Neutrophil (primary cell): ENCODE measurements around the gene DNAI1.

ENCODE experiments used
- H3K27ac ChIP-seq: fragments of 200-600 bp; sonication (generic); 2 replicates; pipeline ENCODE4 v1.5.1; 2016; ENCODE audit warnings: mild to moderate bottlenecking, moderate library complexity
- H3K27me3 ChIP-seq: fragments of 200-600 bp; sonication (generic); 2 replicates; pipeline ENCODE4 v1.6.0; 2016; ENCODE audit warnings: mild to moderate bottlenecking
- H3K36me3 ChIP-seq: fragments of 200-600 bp; sonication (generic); 2 replicates; pipeline ENCODE4 v1.5.1; 2017
- H3K4me1 ChIP-seq, 2 experiments: fragments of 200-600 bp in 1 of 2; sonication (generic) in 1 of 2; 1 replicate in 1 of 2; 2 replicates in 1 of 2; pipeline versions ENCODE4 v1.5.1 to v1.6.1; 2013 to 2016; ENCODE audit warnings: low read depth in 1 of 2, low read length in 1 of 2, mild to moderate bottlenecking in 1 of 2, moderate library complexity in 1 of 2; ENCODE audit not compliant: control insufficient read depth in 1 of 2, insufficient read depth in 1 of 2
- H3K4me3 ChIP-seq, 2 experiments: fragments of 200-600 bp in 1 of 2; sonication (generic) in 1 of 2; 1 replicate in 1 of 2; 2 replicates in 1 of 2; pipeline ENCODE4 v1.5.1; 2013 to 2016; ENCODE audit warnings: low read depth in 1 of 2, low read length in 1 of 2, mild to moderate bottlenecking in 1 of 2, moderate library complexity in 1 of 2
- H3K9me3 ChIP-seq: fragments of 200-600 bp; sonication (generic); 2 replicates; pipeline ENCODE4 v1.5.1; 2016
- CTCF ChIP-seq: fragments of 200-600 bp; sonication (generic); IDR thresholded peaks from 2 replicates; pipeline ENCODE4 v1.5.1; 2016; ENCODE audit warnings: antibody characterized with exemption

Gene DNAI1

GRCh38 chr9:34443976-34444375 lies 14.6 kb upstream of the DNAI1 start:
- Histone ChIP-seq H3K4me3 (no peak overlapping the region), H3K9me3 (no peaks in the 10 kb centered on the region), H3K36me3 (no peaks in the 10 kb centered on the region), H3K27ac (no peak overlapping the region), H3K4me1 (no peaks in the 10 kb centered on the region), H3K27me3 (no peaks in the 10 kb centered on the region)
- TF ChIP-seq CTCF: no peak

DNA sequence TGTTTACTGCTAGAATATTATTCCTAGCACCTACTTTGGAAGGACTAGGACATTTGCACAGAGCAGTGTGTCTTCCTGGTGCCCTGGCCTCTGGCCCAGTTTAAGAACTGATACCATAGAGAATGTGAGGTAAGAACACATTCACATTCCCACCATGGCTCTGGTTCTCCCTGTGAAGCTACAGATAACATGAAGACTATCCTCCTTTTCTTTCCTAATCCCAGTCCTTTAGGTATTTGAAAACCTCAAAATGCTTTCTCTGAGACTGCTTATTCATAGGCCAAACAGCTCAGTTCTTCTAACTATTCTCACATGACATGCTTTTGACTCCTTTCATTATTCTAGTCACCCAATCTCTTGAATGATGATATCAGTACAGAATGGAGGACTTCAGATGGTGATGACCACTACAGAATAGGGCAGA lies 12.1 kb upstream of the DNAI1 start:
- no peaks in the 10 kb centered on the region for H3K9me3 ChIP-seq
- no peaks in the 10 kb centered on the region for H3K27me3 ChIP-seq
- no peak for TF ChIP-seq CTCF
- no peak overlapping the region for H3K27ac ChIP-seq
- no peaks in the 10 kb centered on the region for H3K36me3 ChIP-seq
- H3K4me3 ChIP-seq: no peak overlapping the region
- no peaks in the 10 kb centered on the region for H3K4me1 ChIP-seq

DNA sequence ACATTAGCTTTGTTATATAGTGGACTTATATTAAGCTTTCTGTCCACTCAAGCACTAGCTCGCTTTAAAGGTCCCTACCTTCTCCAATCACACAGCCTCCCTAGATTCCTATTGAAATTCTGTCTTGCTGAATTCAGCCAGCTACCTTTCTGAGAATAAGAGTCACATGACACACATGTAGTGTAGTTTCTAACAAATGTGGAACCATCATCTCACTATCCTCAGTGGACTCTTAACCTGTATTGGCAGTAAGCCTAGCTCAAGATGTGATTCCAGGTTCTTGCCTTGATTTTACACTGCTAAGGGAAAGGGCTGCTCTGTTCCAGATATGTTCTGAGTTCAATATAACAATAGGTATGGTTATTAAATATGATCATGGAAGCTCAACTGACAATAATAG lies 11.7 kb upstream of the DNAI1 start:
- H3K36me3 ChIP-seq: no peaks in the 10 kb centered on the region
- TF ChIP-seq CTCF: no peak
- H3K4me3 ChIP-seq: no peak overlapping the region
- no peak overlapping the region for H3K27ac ChIP-seq
- H3K27me3 ChIP-seq: no peaks in the 10 kb centered on the region
- H3K4me1 ChIP-seq: no peaks in the 10 kb centered on the region
- H3K9me3 ChIP-seq: no peaks in the 10 kb centered on the region

- no peak for TF ChIP-seq CTCF
- Histone ChIP-seq H3K4me3 (no peak overlapping the region), H3K27ac (no peak overlapping the region), H3K36me3 (no peaks in the 10 kb centered on the region), H3K4me1 (peaks cover 0 to under 1% of the 10 kb centered on the region in 2 experiments), H3K27me3 (no peaks in the 10 kb centered on the region), H3K9me3 (no peaks in the 10 kb centered on the region)
Observed at GRCh38 chr9:34450644-34451043, 8.0 kb upstream of the DNAI1 start.

DNA sequence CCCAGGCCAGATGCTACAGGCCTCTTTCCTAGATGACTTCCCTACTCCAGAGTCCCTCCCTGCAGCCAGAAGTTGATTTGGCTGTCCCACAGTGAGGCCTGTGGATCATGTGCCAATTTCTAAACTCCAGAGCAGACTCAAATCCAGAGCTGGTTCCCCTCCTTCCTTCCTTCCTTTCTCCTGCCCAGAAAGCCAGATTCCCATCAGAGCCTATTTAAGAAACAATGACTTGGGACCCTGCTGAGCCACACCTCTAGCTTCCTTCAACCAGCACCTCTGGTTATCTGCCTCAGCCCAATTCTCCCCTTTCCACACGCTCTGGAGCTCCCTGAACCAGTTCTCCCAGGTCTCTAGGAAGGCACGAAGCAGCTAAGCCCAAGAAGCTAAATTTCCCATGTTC lies 7.5 kb upstream of the DNAI1 start:
- Histone ChIP-seq H3K27ac (no peak overlapping the region), H3K4me1 (peaks cover 3 to 5% of the 10 kb centered on the region in 2 experiments), H3K4me3 (no peak overlapping the region), H3K27me3 (peaks cover under 1% of the 10 kb centered on the region), H3K9me3 (no peaks in the 10 kb centered on the region), H3K36me3 (no peaks in the 10 kb centered on the region)
- no peak for TF ChIP-seq CTCF

DNA sequence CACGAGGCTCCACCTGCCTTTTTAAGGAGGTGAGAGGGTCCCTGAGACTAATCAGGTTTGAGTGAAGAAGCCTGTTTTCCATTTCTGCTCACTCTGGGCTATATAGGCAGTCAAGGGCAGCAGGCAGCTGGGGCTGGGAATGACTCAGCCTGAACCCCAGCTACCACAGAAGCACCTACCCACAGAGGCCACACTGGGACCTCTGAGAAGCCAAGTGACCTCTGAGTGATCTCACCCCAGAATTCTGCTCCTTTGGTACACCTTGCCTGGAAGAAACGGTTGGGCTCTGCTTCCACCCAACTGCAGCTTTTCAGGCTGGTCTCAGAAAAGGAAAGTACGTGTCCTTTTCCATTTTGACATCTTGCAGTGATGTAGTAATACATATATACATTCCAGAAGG lies 7.1 kb upstream of the DNAI1 start:
- H3K36me3 ChIP-seq: no peaks in the 10 kb centered on the region
- H3K4me3 ChIP-seq: no peak overlapping the region
- peaks cover 5 to 10% of the 10 kb centered on the region in 2 experiments for H3K4me1 ChIP-seq
- no peak overlapping the region for H3K27ac ChIP-seq
- peaks cover 4% of the 10 kb centered on the region for H3K27me3 ChIP-seq
- no peaks in the 10 kb centered on the region for H3K9me3 ChIP-seq
- no peak for TF ChIP-seq CTCF
